NCI-H2227 (cell line): ENCODE measurements around the gene OS9.
"Not testable (repeated sequence)": the region's sequence is repeated elsewhere in the genome, so short reads cannot be mapped to it uniquely, and the experiment has no call there.

Source experiments
- DNase-seq: peaks from one replicate; lab custom pipeline; 2025; ENCODE audit not compliant: unreplicated experiment; lab: John Stamatoyannopoulos, UW

Gene OS9

DNA sequence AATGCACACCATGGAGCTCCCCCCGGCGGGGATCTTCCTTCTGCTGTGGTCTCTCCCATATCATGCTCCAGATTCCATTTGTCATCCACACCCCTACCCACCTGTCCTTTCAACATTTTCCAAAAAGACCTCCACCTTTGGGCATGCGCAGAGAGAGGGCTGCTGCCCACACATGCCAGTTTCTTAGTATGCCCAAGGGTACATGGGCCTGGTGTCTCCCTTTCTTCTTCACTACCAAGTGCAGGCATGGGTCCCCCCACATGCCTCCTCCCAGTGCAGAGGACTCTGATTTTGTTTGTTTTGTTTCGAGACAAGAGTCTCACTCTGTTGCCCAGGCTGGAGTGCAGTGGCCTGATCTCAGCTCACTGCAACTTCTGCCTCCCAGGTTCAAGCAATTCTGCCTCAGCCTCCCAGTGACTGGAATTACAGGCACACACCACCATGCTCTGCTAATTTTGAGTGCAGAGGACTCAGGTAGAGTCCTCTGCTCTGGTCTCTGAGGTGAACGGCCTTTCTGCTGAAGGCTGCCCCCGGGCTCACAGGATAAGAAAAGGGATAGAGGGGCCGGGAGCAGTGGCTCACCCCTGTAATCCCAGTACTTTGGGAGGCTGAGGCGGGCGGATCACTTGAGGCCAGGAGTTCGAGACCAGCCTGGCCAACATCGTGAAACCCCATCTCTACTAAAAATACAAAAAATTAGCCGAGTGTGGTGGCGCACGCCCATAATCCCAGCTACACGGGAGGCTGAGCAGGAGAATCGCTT, 28.1 kb downstream of the OS9 start:
- DNase-seq: not testable (repeated sequence)

DNA sequence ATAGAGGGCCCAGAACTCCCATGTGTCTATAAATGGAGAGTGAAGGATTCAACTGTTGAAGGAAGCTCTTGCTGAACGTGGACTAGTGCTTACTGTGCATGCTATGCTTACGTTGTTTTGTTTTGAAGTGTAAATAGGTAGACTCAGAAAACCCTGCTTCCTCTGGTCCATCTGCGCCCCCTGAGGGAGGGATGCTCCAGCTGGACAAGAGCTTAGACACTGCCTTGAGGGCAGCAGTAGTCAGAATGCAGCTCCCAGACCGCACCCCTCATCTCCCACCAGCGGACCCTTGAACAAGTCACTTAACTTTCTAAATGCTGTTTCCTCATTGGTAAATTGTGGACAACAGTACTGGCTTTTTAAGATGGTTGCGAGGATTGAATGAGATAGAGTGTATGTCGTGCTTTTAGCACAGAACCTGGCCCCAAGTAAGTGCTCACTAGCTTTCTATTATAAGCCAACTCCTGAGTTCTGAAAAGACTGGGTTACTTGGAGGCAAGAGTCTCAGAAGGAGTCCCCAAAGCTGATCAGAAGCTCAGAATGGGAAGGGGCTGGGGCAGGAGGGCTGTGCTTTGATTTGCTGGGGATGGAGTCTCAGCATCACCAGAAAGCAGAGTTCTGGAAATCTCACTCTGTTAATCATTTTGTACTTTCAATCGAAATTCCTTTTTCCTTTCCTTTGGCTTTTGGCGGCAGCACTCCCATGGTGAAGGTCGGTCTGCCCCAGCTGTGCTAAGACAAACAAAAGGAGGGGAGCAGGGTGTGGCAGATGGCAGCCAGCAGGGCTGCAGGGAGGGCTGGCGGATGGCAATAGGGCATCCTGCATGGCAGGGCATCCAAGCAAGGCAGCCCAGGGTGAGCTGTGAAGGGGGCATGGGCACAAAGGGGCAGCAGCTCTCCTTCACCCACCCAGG, 29.0 kb downstream of the OS9 start:
- DNase-seq: no peak

DNA sequence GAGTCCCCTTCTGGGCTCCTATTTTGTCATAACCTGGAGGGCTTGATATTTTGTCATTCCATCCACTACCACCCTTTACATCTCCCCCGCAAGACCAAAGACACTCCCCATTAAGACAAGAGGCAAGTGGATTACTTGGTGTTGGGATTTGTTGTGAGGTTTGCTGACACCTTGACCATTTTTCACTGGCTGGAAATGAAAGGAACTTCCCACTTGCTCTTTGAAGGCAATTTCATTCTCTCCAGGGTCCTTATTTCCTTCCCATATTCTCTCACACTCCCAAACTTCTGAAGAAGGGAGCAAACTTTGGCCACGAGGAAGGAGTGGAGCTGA, 29.7 kb downstream of the OS9 start:
- no peak for DNase-seq

DNA sequence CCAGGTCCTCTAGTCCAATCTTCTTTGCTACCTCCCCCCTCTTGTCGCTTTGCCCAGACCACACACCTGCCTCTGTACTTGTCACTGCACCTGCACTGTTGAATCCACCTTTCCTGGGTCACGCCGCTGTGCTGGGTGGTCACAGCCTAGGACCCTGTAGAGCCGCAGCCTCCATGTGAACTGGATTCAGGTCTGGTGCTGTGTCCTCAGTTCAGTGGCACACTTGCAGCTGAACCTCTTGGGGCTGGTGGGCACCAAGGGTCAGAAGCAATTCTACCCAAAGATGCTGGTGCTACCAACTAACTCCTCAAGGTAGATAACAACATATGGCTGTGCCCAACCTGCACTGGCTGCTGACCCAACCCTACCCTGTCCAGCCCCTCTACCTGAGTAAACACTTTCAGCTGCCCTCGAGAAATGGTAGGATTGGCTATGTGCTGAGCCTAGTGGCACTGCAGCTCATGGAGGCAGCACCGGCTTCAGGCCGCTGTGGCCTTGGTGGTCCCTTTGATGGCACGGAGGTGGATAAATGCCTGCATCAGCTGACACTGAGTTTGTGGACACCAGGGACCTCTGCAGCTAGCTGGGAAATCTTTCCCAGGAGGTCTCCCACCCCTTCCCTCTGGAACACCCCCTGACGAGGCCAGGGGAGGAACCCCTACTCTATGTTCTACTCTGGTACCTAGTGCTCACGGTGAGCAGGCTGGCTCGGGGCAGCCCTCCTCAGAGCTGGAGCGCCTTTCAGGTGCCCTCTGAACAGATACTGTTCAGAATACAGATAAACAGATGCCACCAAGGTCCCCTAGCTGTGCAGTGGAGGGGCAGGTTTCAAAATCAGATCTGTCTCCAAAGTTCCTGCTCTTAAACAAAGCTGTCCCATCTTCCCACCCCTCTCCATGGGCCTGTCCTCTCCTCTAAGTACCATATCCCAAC, 30.3 kb downstream of the OS9 start:
- DNase-seq: no peak

DNA sequence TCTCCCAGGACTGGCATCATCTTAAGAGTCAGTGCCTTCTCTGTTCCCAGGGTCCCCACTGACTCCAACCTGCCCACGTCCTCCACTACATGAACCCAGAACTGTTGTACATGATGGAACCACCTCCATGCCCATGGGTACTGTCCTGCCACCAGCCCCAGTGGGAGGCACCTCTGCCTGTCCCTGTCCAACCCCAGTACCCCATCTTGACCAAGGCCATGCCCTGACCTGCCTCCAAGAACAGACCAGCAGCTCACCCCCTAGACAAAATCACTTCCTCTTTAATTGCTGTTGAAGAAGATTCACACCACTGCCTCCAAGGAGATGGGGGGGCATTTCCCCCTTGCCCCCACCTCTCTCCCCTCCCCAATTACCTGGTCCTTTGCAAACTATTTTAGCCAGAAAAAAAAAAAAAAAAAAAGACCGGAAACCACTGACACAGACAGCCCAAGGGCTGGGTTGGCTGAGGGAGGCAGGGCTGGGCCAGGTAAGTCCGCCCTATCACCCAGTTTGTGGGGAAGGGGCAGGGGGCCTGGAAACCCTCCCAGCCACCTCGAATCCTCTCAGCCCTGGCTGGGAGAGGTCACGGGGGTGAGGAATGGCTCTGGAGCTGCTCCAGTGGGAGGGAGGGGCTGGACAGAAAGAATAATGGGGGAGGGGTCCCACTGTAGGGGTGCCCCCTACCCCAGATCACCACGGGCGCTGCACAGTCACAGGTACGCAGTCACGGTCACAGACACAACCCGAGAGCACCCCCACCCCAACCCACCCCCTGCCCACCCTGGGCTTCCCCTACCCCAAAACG, 31.2 kb downstream of the OS9 start:
- no peak for DNase-seq

DNA sequence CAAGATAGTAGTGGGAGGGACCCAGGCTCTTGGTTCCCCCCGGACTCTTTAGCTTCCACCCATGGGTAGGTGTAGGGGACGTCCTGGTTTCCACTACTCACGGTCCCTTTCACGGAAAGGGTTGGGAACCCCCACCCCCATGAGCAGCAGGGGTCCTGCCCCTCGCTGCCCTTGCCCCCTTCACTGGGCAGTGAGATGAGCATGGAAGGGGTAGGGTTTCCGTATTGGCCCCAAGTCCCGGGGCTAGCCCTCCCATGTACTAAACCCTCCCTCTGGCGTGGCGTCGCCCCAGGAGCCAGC, 31.9 kb downstream of the OS9 start:
- no peak for DNase-seq

DNA sequence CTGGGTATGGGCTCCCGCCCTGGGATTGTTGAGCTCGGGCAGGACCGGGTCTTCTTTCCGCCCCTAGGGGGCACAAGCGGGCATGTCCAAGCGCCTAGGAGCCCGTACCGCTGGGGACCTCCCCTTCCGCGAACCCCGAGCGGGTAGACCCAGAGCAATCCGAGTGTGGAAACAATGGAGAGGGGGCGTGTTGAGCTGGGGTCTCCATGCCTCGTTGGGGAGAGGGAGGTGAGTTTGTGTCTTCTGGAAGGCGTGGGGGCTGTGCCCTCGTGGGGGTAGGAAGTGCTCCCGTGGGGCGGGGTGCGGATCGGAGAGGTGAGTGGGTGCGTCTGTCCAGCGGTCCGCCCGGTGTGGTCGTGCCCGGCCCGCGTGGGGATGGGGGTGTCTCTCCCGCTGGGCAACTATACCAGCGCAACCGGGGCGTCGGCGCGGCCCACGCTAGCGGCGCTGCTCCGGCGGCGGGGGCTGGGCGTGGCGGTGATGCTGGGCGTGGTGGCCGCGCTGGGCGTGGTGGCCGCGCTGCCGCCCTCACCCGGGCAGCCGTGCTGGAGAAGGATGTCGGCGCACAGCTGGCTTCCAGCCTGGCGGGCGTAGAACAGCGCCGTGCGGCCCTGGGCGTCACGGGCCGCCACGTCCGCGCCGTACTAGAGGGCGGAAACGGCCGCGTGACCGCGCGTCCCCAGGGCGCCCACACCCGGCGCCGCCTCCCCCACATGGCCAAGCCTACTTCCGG, 32.4 kb downstream of the OS9 start:
- no peak for DNase-seq

DNA sequence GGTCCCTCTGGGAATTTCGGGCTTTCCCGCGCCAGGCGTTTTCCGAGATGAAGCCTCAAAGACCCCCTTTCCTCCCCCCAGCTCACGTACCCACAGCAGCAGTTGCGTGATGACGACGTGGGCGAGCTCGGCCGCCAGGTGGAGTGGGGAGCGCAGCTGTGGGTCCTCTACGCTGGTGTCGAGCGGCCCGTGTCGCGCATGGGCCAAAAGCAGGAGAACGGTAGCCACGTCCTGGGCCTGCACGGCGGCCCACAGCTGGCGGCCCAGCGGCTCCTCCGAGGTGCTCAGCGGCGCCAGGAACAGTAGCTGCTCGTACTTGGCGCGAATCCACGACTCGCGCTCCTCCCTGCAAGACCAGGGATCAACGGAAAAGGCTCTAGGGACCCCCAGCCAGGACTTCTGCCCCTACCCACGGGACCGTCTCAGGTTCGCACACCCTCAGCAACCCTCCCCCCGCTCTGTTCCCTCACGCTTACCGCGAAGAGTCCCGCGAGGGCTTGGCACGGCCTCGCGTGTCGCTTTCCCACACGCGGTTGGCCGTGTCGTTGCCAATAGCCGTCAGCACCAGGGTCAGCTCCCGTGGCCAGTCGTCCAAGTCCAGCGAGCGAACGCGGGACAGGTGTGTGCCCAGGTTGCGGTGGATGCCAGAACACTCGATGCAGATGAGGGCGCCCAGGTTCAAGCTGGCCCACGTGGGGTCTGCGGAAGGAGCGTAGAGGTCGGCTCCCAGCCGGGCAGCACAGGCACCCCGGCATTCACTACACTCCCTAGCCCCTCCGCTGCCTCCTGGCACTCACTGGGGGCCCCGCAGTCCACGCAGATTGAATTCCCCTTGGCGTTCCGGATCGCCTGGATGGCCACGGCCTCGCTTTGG, 33.2 kb downstream of the OS9 start:
- no peak for DNase-seq

DNA sequence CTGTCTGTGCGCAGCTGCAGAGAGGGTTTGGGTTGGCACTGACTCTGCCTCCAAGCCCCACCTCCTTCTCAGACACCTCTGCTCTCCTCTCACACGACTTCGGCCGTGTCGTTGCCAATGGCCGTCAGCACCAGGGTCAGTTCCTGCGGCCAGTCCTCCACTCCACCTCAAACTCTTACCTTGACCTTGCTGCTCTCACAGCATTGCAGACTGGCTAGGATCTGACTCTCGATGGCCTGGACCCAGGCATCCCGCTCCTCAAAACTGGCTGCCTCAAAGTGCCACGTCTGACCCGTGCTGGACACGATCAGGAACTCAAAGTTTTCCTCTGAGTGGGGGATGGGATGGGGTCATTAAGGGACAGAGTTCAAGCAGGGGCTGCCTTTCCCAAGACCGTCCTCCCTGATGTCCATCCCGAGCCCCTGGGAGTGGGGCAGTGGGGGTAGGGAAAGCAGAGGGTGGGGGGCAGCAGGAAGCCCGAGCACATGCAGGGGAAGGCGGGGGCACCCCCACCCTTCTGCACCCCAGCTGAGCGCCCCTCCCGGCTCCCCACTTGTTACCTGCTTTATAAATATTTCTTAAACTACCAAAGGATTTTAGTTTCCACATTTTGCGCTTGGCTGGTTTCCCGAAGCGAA, 33.9 kb downstream of the OS9 start:
- DNase-seq: no peak

DNA sequence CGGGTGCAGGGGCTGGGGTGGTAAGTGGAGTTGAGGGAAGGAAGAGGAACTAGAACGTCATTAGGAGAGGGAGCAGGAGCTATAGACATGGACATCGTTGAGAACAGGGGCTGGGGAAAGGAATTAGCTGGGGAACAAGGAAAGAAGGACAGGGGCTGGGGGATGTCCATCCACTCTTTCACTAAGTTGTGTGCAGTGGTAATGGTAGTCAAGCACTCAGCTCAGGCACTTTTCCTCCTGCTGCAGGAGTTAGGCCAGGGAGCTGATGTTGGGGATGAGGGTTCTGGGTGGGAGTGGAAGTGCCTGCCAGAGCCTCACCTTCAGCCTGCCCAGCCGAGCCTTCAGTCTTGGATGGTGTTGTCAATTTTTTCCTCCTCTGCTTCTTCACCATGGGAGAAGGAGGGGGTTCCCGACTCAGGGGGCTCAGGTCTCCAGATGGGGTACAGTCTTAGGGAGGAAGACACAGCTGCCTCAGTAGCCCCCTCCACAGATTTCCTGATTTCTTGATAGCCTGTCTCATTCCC, 35.5 kb downstream of the OS9 start:
- no peak for DNase-seq

DNA sequence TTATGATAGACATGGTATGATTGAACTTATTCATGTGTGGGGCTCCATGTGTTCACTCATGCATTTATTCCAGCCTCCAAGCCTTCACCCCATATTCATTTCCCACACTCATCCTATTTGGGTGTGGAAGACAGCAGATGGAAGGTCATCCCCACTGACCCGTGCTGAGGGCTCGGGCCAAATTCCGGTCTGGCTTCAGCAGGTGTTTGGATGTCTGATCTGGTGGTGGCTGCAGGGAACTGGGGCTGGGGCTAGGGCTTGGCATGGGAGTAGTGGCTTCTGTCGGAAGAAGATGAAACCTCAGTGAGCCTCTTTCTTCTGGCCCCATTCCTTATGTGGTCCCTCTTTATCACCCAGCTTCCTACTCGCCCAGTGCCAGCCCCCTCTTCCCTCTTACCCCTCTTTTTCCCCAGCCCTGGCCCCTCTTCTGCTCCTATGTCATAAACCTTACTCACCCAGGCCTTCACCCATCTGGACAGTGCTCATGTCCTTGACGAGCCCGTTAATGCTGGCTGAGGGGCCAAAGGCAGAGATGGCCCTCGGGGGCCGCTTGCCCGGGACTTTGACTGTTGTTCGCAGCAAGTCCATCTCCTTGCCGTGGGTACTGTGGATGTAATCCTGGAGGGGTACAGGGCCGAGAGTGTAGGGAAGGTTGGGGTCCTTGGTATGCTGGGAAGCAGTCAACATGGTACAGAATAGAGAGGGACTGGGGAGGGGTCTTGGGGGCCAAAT, 36.6 kb downstream of the OS9 start:
- no peak for DNase-seq

DNA sequence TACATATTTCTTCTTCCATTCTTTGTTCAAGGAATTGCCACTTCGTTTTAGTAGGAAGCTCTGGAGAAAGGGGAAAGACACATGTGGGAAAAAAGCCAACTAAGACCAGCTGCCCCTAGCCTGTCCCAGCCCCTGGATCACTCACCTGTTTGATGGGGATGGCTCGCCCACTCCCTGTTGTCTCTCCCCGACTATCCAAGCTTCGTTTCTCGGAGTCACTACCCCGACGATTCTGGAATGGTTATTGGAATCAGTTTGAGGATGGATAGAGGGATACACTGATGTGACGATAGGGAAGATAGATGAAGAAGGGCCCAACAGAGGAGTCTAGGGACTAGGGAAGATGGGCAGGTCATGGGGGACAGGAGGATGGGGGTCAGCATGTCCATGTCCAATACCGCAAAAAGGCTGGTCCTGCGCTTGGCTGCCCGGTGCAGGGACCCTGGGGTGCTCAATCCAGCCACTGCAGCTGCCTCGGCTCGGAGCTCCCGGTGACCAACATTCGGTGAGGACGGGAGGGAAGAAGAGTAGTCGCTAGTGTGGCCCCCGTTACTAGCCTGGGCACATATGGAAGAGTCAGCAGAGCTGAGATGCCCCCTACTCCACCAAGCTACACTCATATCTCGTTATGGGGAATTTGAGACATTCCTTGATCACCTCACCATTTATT, 37.6 kb downstream of the OS9 start:
- DNase-seq: no peak

DNA sequence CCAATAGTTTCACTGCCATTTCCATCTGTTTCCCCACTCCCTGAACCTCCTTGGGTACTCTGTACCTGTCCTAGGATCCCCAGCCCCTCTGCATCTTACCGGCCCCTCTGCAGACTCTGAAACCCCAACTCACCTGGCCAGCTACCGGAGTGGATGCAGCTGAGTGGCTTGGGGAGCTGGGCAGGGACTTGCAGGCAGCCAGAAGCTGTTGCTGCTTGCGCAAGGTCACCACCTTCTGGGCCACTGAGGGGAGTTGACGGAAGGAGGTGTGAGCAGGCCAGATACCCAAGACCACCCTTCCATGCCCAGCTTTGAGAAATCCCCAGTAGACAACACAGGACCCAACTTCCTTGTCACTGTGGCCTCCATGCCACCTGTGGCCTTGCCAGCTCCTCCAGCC, 38.3 kb downstream of the OS9 start:
- DNase-seq: no peak

DNA sequence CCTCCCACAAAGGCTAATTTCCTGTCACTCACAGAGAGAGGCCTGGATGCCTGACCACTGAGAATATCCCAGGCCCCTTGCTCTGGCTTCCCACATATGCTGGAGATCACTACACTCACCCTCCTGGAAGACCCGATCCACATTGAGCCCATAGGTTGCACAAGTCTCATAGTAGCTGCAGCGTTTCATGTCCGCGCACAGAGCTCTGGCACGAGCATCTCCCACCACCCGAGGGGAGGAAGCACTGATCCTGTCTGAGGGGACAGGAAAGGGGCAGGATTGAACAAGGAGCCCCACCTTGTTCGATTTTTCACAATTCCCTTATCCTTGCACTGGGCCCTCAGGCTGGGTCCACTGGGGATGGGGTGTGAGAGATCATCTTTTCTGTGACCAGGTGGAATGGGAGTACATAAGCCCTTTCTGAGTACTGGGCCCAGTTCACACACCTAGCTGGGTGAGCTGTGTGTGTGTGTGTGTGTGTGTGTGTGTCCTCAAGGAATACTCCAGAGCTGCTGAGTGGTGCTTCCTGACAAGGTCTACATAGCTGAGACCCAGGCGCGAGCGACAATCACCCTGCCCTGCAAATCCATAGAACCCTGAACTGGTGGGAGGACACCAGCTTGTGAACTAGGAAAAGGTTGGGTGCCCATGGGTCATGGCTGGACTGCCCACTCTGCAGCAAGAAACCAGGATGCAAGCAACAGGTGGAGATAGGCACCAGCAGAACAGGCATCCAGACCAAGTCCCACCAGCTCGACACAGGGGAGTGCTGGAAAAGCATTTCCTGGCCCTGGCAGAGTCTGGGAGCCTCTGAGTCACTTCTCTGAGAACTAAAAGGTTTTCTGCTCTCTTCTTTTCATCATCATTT, 39.0 kb downstream of the OS9 start:
- DNase-seq: no peak

DNA sequence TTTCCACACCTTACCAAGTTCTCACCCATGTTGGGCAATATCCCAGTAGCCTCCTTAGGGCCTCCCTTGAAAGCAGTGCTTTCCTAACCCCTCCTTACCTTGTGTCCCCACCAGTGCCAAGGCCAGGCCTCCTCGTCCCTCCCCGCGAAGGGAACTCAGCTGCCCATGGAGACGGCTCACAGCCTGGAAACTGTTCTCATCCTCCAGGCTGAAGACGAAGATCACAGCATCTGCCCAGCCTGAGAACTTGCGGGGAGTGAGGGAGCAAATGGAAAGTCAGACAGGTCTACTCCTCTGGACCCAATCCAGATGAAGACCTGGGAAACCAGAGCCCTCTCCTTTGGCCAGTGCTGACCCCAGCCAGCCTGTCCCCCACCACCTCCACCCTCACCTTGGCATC, 40.0 kb downstream of the OS9 start:
- DNase-seq: no peak

DNA sequence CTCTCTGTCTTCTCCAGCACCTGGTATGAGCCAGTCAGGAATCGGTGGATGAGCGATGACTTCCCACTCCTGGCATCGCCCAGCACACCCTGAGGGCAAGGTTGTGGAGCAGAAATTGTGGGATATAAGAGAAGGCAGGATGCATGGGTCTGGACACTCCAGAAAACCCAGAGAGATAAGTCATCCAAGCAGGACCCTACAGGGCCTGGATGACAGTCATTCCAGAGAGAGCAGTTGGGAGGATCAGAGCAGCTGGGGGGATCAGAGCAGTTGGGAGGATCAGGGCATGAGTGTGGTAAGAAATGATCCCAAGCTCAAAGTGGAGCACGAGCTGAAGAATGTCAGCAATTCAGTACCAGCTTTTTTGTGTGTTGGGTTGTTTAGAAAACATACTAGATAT, 40.7 kb downstream of the OS9 start:
- DNase-seq: no peak
